GOT3 (cell line): ENCODE data around the gene ARHGAP5.
A peak's percentile ranks its signal among the peaks of the same experiment; 100 is the strongest.

Experiments used
- DNase-seq: peaks from one replicate; lab custom pipeline; 2025; ENCODE audit warnings: mixed read lengths; lab: John Stamatoyannopoulos, UW

ARHGAP5 gene

GRCh38 chr14:32171469-32171868 lies 94.4 kb downstream of the ARHGAP5 start:
- no peak for DNase-seq

GRCh38 chr14:32183151-32184058 lies 106.3 kb downstream of the ARHGAP5 start:
- no peak for DNase-seq

- DNase-seq, result no peak
These were observed 108.0 kb downstream of the ARHGAP5 start for GRCh38 chr14:32185097-32185496.

DNA sequence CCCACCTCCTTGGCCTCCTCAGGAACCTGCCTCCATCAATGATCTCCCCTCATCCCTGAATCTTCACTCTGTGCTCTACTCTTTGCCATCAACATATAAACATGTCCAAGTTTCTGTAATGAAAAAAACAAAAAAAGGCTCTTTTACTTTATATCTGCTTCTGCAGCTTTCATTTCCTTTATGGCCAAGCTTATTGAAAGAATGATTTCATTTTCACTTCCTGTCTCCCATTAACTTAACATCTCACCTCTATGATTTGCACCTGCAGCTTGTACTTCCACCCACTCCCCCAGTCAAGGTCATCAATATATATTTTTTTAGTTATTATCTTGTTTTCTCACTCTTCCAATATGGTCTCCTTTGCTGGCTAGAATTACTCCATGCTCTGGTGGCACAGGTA lies 109.1 kb downstream of the ARHGAP5 start:
- DNase-seq, result no peak

DNA sequence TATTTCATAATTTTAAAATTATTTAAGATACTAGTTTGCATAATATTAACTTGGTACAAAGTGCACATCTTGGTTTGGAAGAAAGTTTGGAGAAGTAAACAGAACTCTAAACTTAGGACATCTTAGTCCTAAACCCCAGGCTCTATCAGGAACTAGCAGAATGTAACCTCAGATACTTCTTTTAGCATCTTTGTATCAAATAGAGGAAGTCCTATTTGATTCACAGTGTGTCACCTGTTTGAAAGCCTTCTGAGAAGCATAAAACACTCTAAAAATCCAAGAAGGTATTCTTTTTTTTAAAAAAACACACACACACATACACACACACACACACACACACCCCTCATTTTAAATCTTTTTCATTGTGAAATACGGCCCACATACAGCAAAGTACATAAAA lies 112.7 kb downstream of the ARHGAP5 start:
- no peak for DNase-seq

- no peak for DNase-seq
These were observed 113.6 kb downstream of the ARHGAP5 start for GRCh38 chr14:32190673-32191072.

DNA sequence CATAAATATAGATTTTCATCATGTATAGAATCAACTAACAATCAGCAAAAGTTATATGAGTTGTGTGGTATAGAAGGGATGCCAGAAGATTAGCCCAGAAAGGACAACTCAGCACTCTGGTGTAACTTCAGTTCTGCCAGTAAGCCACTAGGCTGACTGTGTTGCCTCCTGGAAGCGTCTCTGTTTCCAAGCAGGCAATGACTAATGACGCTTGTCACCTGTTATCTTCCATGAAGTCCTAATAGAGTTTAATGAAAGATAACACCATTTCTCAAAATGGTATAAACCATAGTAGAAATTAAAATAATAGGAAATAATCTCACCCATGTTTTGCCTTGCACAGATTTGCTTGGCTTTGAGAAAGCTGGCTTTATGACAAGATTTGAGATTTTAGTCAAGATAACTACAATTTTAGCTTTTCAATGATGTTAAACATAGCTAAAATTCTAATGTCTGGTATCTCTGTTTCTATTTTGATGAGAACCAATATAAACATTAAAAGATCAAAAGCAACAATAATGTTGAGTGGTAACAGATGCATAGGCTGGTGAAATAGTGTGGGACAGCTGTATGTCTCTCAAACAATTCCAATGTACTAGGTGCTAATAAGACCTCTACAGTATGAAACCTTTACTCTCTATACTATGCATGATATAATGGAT lies 115.7 kb downstream of the ARHGAP5 start:
- DNase-seq, result no peak

DNA sequence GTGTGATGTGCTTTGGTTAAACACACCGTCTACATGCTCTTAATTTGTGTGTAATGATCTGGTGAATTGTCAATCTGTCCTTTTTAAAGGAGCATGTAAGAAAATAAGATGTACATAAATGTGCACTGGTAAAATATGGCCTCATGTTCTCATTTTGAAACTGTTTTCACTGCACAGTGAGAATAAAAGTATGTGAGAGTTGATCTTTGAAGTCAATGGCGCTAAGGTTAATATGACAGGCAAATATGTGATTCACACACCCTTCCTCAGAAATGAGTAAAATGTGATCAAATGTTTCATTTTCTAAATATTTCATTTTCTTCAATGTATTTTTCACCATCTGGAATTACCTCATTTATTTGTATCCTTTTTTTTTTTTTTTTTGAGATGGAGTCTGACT lies 116.4 kb downstream of the ARHGAP5 start:
- DNase-seq, result no peak

GRCh38 chr14:32195636-32196035 lies 118.5 kb downstream of the ARHGAP5 start:
- DNase-seq, result no peak

DNA sequence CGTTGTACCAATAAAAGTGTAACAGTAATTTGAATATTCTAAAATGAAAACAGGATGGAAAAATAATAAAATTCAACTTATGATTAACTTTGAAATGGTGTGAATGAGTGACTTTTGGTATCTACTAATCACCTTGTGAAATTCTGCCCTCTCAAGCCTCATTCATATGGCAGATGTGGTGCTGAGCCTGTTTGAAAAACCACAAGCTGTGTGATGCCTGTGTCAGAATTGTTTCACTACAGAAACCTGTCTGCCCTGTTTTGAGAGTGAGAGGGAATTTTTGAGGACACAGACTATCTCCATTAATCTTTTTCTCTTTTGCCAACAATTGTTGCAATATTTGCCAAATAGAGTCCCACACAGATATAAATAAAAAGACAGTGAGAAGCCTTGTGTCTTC lies 120.8 kb downstream of the ARHGAP5 start:
- no peak for DNase-seq

GRCh38 chr14:32200368-32201192 lies 123.5 kb downstream of the ARHGAP5 start:
- no peak for DNase-seq

DNA sequence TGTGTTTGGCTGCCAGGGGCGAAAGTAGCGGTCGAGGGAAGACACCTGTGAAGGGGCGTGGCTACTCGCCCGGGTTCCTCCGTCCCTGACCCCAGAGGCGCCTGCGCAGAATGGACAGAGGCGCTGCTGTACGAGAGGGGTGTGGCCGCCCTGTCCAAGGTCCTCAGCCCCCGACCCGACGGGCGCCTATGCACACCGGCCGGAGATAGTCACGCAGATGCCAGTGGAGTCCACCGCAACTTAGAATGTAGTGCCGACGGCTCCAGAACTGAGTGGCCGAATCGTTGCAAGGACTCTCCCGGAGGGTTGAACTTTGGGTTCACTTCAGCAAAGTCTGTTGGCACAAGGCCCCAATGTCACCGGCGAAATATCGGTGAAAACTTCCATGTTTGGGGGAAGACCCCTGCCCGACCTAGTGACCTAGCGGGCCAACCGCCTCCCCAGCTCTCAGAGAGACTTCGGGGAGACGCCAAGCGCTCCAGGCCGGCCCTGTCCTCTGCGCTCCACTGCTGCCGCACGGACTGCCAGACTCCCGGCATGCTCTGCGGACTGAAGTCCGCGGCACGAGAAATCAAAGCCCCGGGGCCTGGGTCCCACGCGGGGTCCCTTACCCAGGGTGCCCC lies 124.2 kb downstream of the ARHGAP5 start:
- no peak for DNase-seq

GRCh38 chr14:32201816-32202490 lies 124.8 kb downstream of the ARHGAP5 start, which contains the start of gene RNU6-7:
Gene RNU6-7 (plus strand): TSS chr14:32202045.
- DNase-seq, result no peak

DNA sequence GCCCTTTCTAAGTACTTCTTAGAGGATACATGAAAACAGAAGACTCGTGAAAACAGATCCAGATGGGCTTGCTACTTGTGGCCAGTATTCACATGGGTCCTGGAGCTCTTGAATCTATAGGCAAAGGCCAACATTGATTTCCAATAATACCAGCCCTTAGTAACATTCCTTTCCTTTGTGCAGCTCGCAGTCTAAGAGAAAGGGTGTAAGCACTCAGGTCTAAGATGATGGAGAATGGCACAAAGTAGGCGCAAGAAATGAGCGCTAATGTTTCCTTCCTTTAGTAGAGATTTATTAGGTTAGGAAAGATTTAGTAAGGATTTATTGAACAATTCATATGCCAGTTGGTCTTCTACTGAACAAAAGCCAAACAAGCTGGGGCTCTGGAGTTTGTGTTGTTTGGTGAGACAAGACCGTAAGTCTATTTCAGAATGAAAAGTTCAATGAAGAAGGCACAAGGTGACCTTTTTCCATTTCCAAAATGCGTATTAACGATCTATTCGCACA lies 125.4 kb downstream of the ARHGAP5 start:
- no peak for DNase-seq

DNA sequence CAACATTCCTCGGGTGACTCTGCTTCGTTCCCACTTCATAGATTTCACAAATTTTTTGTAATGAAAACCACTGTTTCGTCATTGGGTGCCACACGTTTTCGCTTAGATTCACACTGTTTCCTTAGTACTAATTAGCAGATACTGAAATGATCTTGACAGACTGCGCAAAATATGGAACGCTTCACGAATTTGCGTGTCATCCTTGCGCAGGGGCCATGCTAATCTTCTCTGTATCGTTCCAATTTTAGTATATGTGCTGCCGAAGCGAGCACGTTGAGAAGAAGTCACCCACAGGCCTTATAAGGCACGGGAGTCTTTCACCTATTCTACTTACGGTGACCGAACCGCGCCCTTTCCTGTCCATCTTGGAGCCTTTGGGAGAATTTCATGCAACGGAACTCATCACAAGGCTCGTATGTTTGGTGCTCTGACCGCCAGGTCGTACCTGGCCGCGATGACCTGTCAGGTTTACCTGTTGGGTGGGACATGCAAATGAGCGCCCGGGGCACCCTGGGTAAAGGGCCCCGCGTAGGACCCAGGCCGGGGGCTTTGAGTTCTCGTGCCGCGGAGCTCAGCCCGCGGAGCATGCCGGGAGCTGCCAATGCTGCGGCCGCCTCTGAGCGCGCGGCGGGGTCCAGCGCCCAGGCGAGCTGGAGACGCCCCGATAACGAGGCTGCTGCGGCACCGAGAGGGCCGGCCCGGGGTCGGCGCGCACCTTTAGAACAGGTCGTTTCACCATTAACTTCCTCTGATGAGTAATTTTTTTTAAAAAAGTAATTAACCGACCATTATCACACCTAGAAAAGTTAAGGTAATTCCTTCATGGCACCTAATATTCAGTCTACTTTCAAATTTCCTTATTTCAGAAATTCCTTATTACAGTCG lies 126.1 kb downstream of the ARHGAP5 start, which contains the start of gene RNU6-8:
Gene RNU6-8, minus strand, starts transcription at position 272 of the 885 bp plus-strand sequence.
- DNase-seq, result peak; percentile 4

GRCh38 chr14:32203928-32204357 lies 126.8 kb downstream of the ARHGAP5 start:
- DNase-seq, result no peak

- no peak for DNase-seq
These were observed 128.4 kb downstream of the ARHGAP5 start for GRCh38 chr14:32205554-32205953.

DNA sequence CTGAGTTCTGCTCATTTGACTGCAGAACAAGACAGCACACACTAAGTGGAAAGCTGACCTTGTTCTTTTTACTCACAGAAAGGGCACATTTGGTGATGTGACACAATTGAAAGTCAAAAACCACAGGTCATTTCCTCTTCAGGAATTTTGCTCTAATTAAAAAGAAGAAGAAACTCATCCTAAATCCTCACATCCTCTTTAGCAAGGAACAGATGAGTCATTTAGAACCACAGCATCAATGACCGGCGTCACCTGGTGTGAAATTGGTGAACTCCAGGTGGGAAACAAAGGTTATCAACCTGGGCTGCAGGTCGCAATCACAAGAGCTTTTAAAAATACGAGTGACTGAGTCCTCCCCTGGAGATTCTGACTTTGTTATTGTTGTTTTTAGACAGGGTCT lies 128.9 kb downstream of the ARHGAP5 start:
- no peak for DNase-seq

DNA sequence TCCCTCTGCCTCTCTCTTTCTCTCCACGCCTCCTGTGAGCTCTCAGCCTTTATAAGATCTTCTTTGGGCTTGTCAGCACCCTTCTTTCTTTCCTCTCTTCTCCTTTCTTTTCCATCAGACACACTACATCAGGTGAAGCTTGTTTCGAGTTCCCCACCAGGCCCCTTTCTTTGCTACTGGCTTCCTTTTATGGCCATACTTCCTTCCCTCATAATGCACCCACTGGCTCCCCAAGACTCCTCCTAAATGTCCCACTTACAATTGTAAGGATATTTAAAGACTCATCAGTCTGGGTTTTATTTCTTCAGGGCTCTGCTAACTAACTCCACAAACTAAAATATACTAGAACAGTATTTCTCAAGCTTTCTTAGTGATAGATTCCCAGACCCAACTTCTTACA lies 129.4 kb downstream of the ARHGAP5 start:
- no peak for DNase-seq

- DNase-seq, result no peak
These were observed 131.4 kb downstream of the ARHGAP5 start for GRCh38 chr14:32208490-32208889.
